Neuronal stem cell (in vitro differentiated cells): ENCODE data around the gene HIP1.
"Not testable (repeated sequence)": the region's sequence is repeated elsewhere in the genome, so short reads cannot be mapped to it uniquely, and the experiment has no call there.

ENCODE experiments used
- DNase-seq: peaks from one replicate; pipeline ENCODE4 v3.0.0-alpha.2; 2013; ENCODE audit warnings: low spot score
- H2AFZ ChIP-seq: one replicate; pipeline ENCODE4 v1.6.1; 2013; ENCODE audit warnings: mild to moderate bottlenecking, low read length, inconsistent platforms
- H2AK5ac ChIP-seq: 2 replicates; pipeline ENCODE4 v1.6.1; 2013; ENCODE audit warnings: low read depth, mild to moderate bottlenecking, inconsistent platforms, low read length, moderate library complexity, mixed read lengths
- H2BK120ac ChIP-seq: 2 replicates; pipeline ENCODE4 v1.6.1; 2013; ENCODE audit warnings: low read depth, mild to moderate bottlenecking, inconsistent platforms, low read length, moderate library complexity, mixed read lengths
- H2BK12ac ChIP-seq: one replicate; pipeline ENCODE4 v1.6.1; 2013; ENCODE audit warnings: low read length, inconsistent platforms
- H2BK15ac ChIP-seq: 2 replicates; pipeline ENCODE4 v1.6.1; 2013; ENCODE audit warnings: mild to moderate bottlenecking, low read length, inconsistent platforms, mixed read lengths
- H2BK5ac ChIP-seq: one replicate; pipeline ENCODE4 v1.6.1; 2013; ENCODE audit warnings: inconsistent platforms, mild to moderate bottlenecking, low read length, moderate library complexity
- H3K14ac ChIP-seq: one replicate; pipeline ENCODE4 v1.6.1; 2013; ENCODE audit warnings: low read length, inconsistent platforms
- H3K18ac ChIP-seq: 2 replicates; pipeline ENCODE4 v1.6.1; 2013; ENCODE audit warnings: low read length, inconsistent platforms
- H3K23ac ChIP-seq: 2 replicates; pipeline ENCODE4 v1.6.1; 2013; ENCODE audit warnings: low read depth, mild to moderate bottlenecking, mixed read lengths, low read length, inconsistent platforms; ENCODE audit not compliant: poor library complexity
- H3K27ac ChIP-seq: replicated peaks from 3 replicates; pipeline ENCODE4 v1.5.1; 2013; ENCODE audit warnings: low read length, inconsistent platforms
- H3K27me3 ChIP-seq, 3 experiments: 2 replicates each; pipeline ENCODE4 v1.6.1; 2013; ENCODE audit warnings: low read length in 3 of 3, mild to moderate bottlenecking in 2 of 3, inconsistent platforms in 1 of 3, low read depth in 1 of 3, mixed read lengths in 1 of 3, moderate library complexity in 1 of 3; ENCODE audit not compliant: control insufficient read depth in 3 of 3, insufficient read depth in 3 of 3
- H3K36me3 ChIP-seq, 2 donors: replicated peaks in 1 of 2; 2 replicates each; pipeline ENCODE4 v1.6.1; 2013; ENCODE audit warnings: low read length in 2 of 2; ENCODE audit not compliant: control insufficient read depth in 2 of 2, insufficient read depth in 2 of 2
- H3K4ac ChIP-seq: 2 replicates; pipeline ENCODE4 v1.6.1; 2013; ENCODE audit warnings: inconsistent platforms, mild to moderate bottlenecking, low read length, moderate library complexity
- H3K4me1 ChIP-seq, 2 donors: 1 replicate in 1 of 2; 2 replicates in 1 of 2; pipeline ENCODE4 v1.6.1; 2013; ENCODE audit warnings: low read length in 2 of 2, low read depth in 1 of 2; ENCODE audit not compliant: control insufficient read depth in 2 of 2, insufficient read depth in 1 of 2
- H3K4me2 ChIP-seq: one replicate; pipeline ENCODE4 v1.6.1; 2013; ENCODE audit warnings: mild to moderate bottlenecking, low read length, inconsistent platforms; ENCODE audit not compliant: insufficient read depth, poor library complexity, severe bottlenecking
- H3K4me3 ChIP-seq, 2 donors: 2 replicates each; pipeline ENCODE4 v1.5.1; 2013; ENCODE audit warnings: low read length in 2 of 2, mild to moderate bottlenecking in 2 of 2, inconsistent platforms in 1 of 2, moderate library complexity in 1 of 2
- H3K79me1 ChIP-seq: one replicate; pipeline ENCODE4 v1.6.1; 2013; ENCODE audit warnings: low read depth, mild to moderate bottlenecking, inconsistent platforms, low read length, moderate library complexity
- H3K9ac ChIP-seq: one replicate; pipeline ENCODE4 v1.6.1; 2013; ENCODE audit warnings: mild to moderate bottlenecking, low read depth, low read length, inconsistent platforms; ENCODE audit not compliant: poor library complexity
- H3K9me3 ChIP-seq, 2 donors: replicated peaks in 1 of 2; 2 replicates each; pipeline versions ENCODE3 to v1.6.1; 2013; ENCODE audit warnings: low read length in 2 of 2, mild to moderate bottlenecking in 2 of 2, inconsistent platforms in 1 of 2, low read depth in 1 of 2, mixed read lengths in 1 of 2, moderate library complexity in 1 of 2; ENCODE audit not compliant: control insufficient read depth in 2 of 2, insufficient read depth in 1 of 2
- H4K8ac ChIP-seq: one replicate; pipeline ENCODE4 v1.6.1; 2013; ENCODE audit warnings: low read depth, mild to moderate bottlenecking, inconsistent platforms, low read length, moderate library complexity
- H4K91ac ChIP-seq: one replicate; pipeline ENCODE4 v1.6.1; 2013; ENCODE audit warnings: low read length, low read depth, mild to moderate bottlenecking, inconsistent platforms; ENCODE audit not compliant: poor library complexity
- WGBS, 2 donors: extraction: QIAGEN DNeasy Blood & Tissue Kit; methylation state at CpG; one replicate each; pipeline ENCODE4 v1.1.7; 2013; ENCODE audit warnings: missing lambda C conversion rate in 2 of 2, mixed read lengths in 1 of 2; ENCODE audit not compliant: insufficient read length in 2 of 2, insufficient replicate concordance in 1 of 2; ENCODE audit errors: extremely low coverage in 2 of 2; 5-methylcytosine and 5-hydroxymethylcytosine counted together

Gene HIP1

GRCh38 chr7:75604408-75604807 lies 134.3 kb downstream of the HIP1 start:
- H3K36me3 ChIP-seq: peaks cover 0 to 11% of the 10 kb centered on the region in 2 donors
- no peak overlapping the region for H3K14ac ChIP-seq
- H3K4me3 ChIP-seq: no peak overlapping the region
- no peak overlapping the region for H3K23ac ChIP-seq
- H2AFZ ChIP-seq: no peak overlapping the region
- H2AK5ac ChIP-seq: no peak overlapping the region
- H3K9ac ChIP-seq: no peak overlapping the region
- H3K18ac ChIP-seq: no peak overlapping the region
- DNase-seq: no peak
- H4K8ac ChIP-seq: no peak overlapping the region
- no peaks in the 10 kb centered on the region for H3K27me3 ChIP-seq
- H3K9me3 ChIP-seq: no peaks in the 10 kb centered on the region
- H2BK15ac ChIP-seq: no peak overlapping the region
- H2BK12ac ChIP-seq: no peak overlapping the region
- H4K91ac ChIP-seq: no peak overlapping the region
- H3K4me1 ChIP-seq: peaks cover 2 to 3% of the 10 kb centered on the region in 2 donors
- peaks cover 6% of the 10 kb centered on the region for H3K79me1 ChIP-seq
- no peak overlapping the region for H2BK5ac ChIP-seq
- H3K27ac ChIP-seq: no peak overlapping the region
- WGBS, 2 donors: no CpG with 5 or more reads among the region's 3 CpGs
- H3K4ac ChIP-seq: no peak overlapping the region
- no peak overlapping the region for H2BK120ac ChIP-seq
- H3K4me2 ChIP-seq: no peak overlapping the region

- not testable (repeated sequence) for H2BK120ac ChIP-seq, H3K23ac ChIP-seq, H3K18ac ChIP-seq, H3K27me3 ChIP-seq, H3K27ac ChIP-seq, DNase-seq, H2BK5ac ChIP-seq, H3K9ac ChIP-seq, H2AK5ac ChIP-seq, H2AFZ ChIP-seq, H4K8ac ChIP-seq, H3K14ac ChIP-seq, H4K91ac ChIP-seq, H3K4me2 ChIP-seq, H3K9me3 ChIP-seq, H2BK12ac ChIP-seq, H3K4ac ChIP-seq, H2BK15ac ChIP-seq, H3K4me3 ChIP-seq, H3K79me1 ChIP-seq
- H3K4me1 ChIP-seq: peaks cover 9 to 11% of the 10 kb centered on the region in 2 donors
- peaks cover 0 to 21% of the 10 kb centered on the region in 2 donors for H3K36me3 ChIP-seq
- no CpG with 5 or more reads among the region's 9 CpGs for WGBS, 2 donors
These were observed 135.9 kb downstream of the HIP1 start for GRCh38 chr7:75602831-75603230.

DNA sequence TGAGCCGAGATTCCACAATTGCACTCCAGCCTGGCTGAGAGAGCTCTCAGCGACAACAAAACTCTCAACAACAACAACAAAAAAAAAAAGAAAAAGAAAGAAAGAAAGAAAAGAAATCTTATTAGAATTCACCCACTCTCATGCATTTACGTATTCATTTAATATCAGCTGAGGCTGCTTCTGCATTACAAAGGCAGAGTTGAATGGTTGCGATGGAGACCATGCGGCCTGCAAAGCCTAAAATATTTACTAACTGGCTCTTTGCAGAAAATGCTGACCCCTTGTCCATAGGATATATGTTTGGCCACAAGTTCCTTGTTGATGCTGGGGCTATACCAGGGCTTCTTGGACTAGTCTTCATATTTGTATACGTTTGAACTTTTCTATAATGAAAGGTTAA lies 137.2 kb downstream of the HIP1 start:
- no peak overlapping the region for H4K8ac ChIP-seq
- no peaks in the 10 kb centered on the region for H3K27me3 ChIP-seq
- peaks cover 6% of the 10 kb centered on the region for H3K79me1 ChIP-seq
- H3K4ac ChIP-seq: no peak overlapping the region
- no peak overlapping the region for H4K91ac ChIP-seq
- H2BK12ac ChIP-seq: no peak overlapping the region
- H2AK5ac ChIP-seq: no peak overlapping the region
- no peak overlapping the region for H2AFZ ChIP-seq
- H3K23ac ChIP-seq: no peak overlapping the region
- no peak overlapping the region for H2BK15ac ChIP-seq
- no peak overlapping the region for H3K4me3 ChIP-seq
- H3K18ac ChIP-seq: no peak overlapping the region
- no peak overlapping the region for H2BK5ac ChIP-seq
- no peak overlapping the region for H3K9ac ChIP-seq
- peaks cover 5 to 33% of the 10 kb centered on the region in 2 donors for H3K36me3 ChIP-seq
- H3K4me2 ChIP-seq: no peak overlapping the region
- H3K4me1 ChIP-seq: peaks cover 9 to 15% of the 10 kb centered on the region in 2 donors
- H3K14ac ChIP-seq: no peak overlapping the region
- no peak overlapping the region for H3K27ac ChIP-seq
- H3K9me3 ChIP-seq: no peaks in the 10 kb centered on the region
- no peak overlapping the region for H2BK120ac ChIP-seq
- no peak for DNase-seq
- no CpG with 5 or more reads among the region's 6 CpGs for WGBS, 2 donors

DNA sequence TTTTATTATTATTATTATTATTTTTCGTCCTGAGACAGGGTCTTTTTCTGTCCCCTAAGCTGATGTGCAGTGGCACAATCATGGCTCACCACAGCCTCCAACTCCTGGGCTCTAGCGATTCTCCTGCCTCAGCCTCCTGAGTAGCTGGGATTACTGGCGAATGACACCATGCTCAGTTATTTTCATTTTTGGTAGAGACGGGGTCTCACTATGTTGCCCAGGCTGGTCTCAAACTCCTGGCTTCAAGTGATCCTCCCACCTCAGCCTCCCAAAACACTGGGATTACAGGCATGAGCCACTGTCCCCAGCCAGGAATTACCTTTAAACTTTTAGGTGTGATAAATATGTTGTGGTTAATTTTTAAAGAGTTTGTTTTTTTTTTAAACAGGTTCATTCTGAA lies 138.0 kb downstream of the HIP1 start:
- no CpG with 5 or more reads among the region's 4 CpGs for WGBS, 2 donors
- not testable (repeated sequence) for H3K18ac ChIP-seq, H3K27ac ChIP-seq, H3K79me1 ChIP-seq, H2BK15ac ChIP-seq, H2BK5ac ChIP-seq, H3K9me3 ChIP-seq, H2BK12ac ChIP-seq, H4K91ac ChIP-seq, H3K9ac ChIP-seq, H3K4ac ChIP-seq, H3K14ac ChIP-seq, H3K4me2 ChIP-seq, H2BK120ac ChIP-seq, H2AFZ ChIP-seq, H3K23ac ChIP-seq, H3K4me3 ChIP-seq, H2AK5ac ChIP-seq, H4K8ac ChIP-seq, DNase-seq, H3K27me3 ChIP-seq
- Histone ChIP-seq H3K4me1 (peaks cover 9 to 15% of the 10 kb centered on the region in 2 donors), H3K36me3 (peaks cover 5 to 34% of the 10 kb centered on the region in 2 donors)
